Heart right ventricle (tissue), 16 donors: ENCODE data around the gene PTPN7. TPM values are rescaled to one million over a fixed set of nuclear protein-coding genes. Genes with fewer than 3 reads are reported as not detected.
A peak's percentile ranks its signal among the peaks of the same experiment; 100 is the strongest.

Source experiments
- ATAC-seq, 8 donors: fragments of 200-7000 bp; cut with Tn5 transposase; one replicate each; pipeline ENCODE4 v1.9.1; 2020; ENCODE audit warnings: mild to moderate bottlenecking in 8 of 8, moderate library complexity in 8 of 8, moderate number of reproducible peaks in 1 of 8
- DNase-seq, 2 donors: peaks; one replicate each; pipeline ENCODE4 v3.0.0-alpha.2; 2020
- H3K27ac ChIP-seq, 10 donors: fragments of 200-600 bp; sonication (generic) in 2 of 10; one replicate each; pipeline versions ENCODE4 v1.5.0 to v1.8.0; 2020 to 2022; ENCODE audit warnings: mild to moderate bottlenecking in 3 of 10
- H3K27me3 ChIP-seq, 7 donors: fragments of 200-600 bp; one replicate each; pipeline ENCODE4 v1.8.0; 2021 to 2022; ENCODE audit warnings: mild to moderate bottlenecking in 2 of 7
- H3K36me3 ChIP-seq, 9 donors: fragments of 200-600 bp; sonication (generic) in 1 of 9; one replicate each; pipeline versions ENCODE4 v1.5.0 to v1.8.0; 2020 to 2022; ENCODE audit warnings: mild to moderate bottlenecking in 2 of 9
- H3K4me1 ChIP-seq, 9 donors: fragments of 200-600 bp; sonication (generic) in 1 of 9; one replicate each; pipeline versions ENCODE4 v1.5.0 to v1.8.0; 2020 to 2022; ENCODE audit warnings: mild to moderate bottlenecking in 4 of 9
- H3K4me3 ChIP-seq, 10 donors: fragments of 200-600 bp; sonication (generic) in 2 of 10; one replicate each; pipeline versions ENCODE4 v1.5.0 to v1.8.0; 2020 to 2022; ENCODE audit warnings: mild to moderate bottlenecking in 7 of 10, moderate library complexity in 2 of 10
- H3K9me3 ChIP-seq, 11 donors: fragments of 200-600 bp in 10 of 11; sonication (generic) in 2 of 11; one replicate each; pipeline versions ENCODE4 v1.5.0 to v1.8.0; 2013 to 2022; ENCODE audit warnings: mild to moderate bottlenecking in 2 of 11, control low read depth in 1 of 11, moderate library complexity in 1 of 11
- WGBS, 2 donors: extraction: QIAGEN DNeasy Blood & Tissue Kit; methylation state at CpG; one replicate each; pipeline ENCODE4 v1.1.7; 2013; ENCODE audit warnings: inconsistent platforms in 1 of 2; 5-methylcytosine and 5-hydroxymethylcytosine counted together
- intact Hi-C, 10 donors: fragments of 100-400 bp; cut with DNase I; formaldehyde crosslinking; loops; one replicate each; pipeline versions ENCODE4 v1.11.1 to v1.14.2; 2022
- polyA plus RNA-seq, 2 donors: library from polyadenylated mRNA; stranded (reverse); fragments of 200-250 nt; gene quantifications; one replicate each; pipeline ENCODE4 v1.2.3, GENCODE V29; 2013
- total RNA-seq, 10 donors: library from RNA; stranded (reverse); fragmentation: NEBNext Ultra II Directional in 3 of 10; extraction: Animal tissue kit (Norgen Biotek cat#: 25700) in 3 of 10; gene quantifications; one replicate each; pipeline versions ENCODE4 v1.2.1 to v1.2.4, GENCODE V29; 2021 to 2023
- TF ChIP-seq, protein P1 (sequence below), 9 donors: fragments of 200-600 bp; sonication (generic) in 2 of 9; IDR thresholded peaks; one replicate each; pipeline versions ENCODE4 v1.5.0 to v1.8.0; 2021 to 2022; ENCODE audit warnings: antibody characterized with exemption in 9 of 9, mild to moderate bottlenecking in 5 of 9, moderate library complexity in 1 of 9
- donor health status: Arrhythmogenic right ventricular cardiomyopathy.
- donor health status: ischemic (EF 13 %, LVEDD 7.1; RV severe dilation, severe dysfunction).
- donor health status: healthy with polysubstance abuse.
- donor health status: DM: no; HTN: yes; CAD: no.
- donor health status: DM: no; HTN: no; CAD: no.
- donor health status: ischemic (EF 25% LVEDD 6.9; RV normal size, moderate dysfunction).
- donor health status: ischemic (EF 25% LVEDD 5.7; RV mildly dilated, moderate dysfunction).
- donor health status: healthy.
- donor health status: DM: yes; HTN: yes; CAD: no.
- donor health status: Ischemic cardiomyopathy.
- donor health status: ischemic (EF 35%, LVEDD 5.7; RV mildly dilated, moderate dysfunction).
- donor health status: nonischemic (EF 11% LVEDD 7.7; RV severe dilation, severe dysfunction).
- donor health status: DM: yes; HTN: yes; CAD: no.
- donor health status: PGD.
- donor health status: ischemic (EF 29% LVEDD 5.4; RV normal size, mild dysfunction).
- donor health status: nonischemic (EF 23%, LVEDD 6.1; RV moderate dilation, normal function).

Gene PTPN7
- total and polyA plus RNA-seq, 12 donors: 0.09 to 6.2 (median 0.47) TPM

GRCh38 chr1:202179828-202180750, 19.7 kb upstream of the PTPN7 start:
- ATAC-seq: no peak
- TF ChIP-seq, protein P1, sequence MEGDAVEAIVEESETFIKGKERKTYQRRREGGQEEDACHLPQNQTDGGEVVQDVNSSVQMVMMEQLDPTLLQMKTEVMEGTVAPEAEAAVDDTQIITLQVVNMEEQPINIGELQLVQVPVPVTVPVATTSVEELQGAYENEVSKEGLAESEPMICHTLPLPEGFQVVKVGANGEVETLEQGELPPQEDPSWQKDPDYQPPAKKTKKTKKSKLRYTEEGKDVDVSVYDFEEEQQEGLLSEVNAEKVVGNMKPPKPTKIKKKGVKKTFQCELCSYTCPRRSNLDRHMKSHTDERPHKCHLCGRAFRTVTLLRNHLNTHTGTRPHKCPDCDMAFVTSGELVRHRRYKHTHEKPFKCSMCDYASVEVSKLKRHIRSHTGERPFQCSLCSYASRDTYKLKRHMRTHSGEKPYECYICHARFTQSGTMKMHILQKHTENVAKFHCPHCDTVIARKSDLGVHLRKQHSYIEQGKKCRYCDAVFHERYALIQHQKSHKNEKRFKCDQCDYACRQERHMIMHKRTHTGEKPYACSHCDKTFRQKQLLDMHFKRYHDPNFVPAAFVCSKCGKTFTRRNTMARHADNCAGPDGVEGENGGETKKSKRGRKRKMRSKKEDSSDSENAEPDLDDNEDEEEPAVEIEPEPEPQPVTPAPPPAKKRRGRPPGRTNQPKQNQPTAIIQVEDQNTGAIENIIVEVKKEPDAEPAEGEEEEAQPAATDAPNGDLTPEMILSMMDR (IDR thresholded peaks at IDR 0.05): no peak
- Histone ChIP-seq H3K27me3 (peaks cover 0 to 17% (median 4%) of the 10 kb centered on the region in 7 donors), H3K4me3 (no peak overlapping the region), H3K36me3 (no peaks in the 10 kb centered on the region), H3K27ac (no peak overlapping the region), H3K4me1 (peaks cover 0 to 6% (median 0%) of the 10 kb centered on the region in 9 donors), H3K9me3 (no peaks in the 10 kb centered on the region)
- intact Hi-C loops: loop anchor here in 1 of 10 donors (5.0 kb wide), 1 partner anchor 537 kb away; no protein-coding TSS in a partner anchor
- no peak for DNase-seq
- WGBS, 2 donors: 70 to 84% methylated on average over 19 of the region's 19 CpGs

DNA sequence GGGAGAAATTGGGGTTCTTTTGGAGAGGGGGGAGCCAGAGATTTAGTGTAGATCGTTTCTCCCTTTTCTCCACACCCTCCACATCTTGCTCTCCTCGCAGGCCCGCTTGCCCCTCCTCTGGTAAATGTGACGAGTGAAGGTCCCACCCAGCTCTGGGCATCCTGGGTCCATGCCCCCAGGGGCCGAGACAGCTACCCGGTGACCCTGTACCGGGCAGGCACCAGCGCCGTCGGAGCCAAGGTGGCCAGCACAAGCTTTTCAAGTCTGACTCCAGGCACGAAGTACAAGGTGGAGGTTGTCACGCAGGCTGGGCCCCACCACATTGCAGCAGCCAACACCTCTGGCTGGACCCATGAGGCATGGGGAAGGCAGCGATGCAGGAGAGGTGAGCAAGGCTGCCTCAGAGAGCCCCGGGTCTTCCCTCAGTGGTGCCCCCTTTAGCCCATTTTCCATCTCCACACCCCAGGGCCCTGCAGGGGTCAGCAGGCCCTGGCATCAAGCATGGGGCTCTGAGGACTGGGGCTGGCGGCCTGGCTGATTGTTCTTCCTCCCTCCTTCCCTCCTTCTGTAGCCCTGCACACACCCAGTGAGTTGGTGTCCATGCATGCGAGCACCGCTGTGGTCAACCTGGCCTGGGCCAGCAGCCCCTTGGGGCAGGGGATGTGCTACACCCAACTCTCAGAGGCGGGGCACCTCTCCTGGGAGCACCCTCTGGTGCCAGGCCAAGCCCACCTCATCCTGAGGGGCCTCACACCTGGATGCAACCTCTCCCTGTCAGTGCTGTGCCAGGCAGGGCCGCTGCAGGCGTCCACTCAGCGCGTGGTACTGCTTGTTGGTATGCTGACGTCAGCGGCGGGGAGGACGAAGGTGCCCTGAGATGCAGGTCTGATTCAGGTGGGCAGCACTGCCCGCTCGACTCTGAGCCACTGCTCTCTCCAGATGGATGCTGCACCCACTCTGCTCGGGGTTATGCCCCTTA, 16.8 kb upstream of the PTPN7 start:
- Histone ChIP-seq H3K36me3 (no peaks in the 10 kb centered on the region), H3K9me3 (no peaks in the 10 kb centered on the region), H3K4me3 (no peak overlapping the region), H3K27ac (no peak overlapping the region), H3K4me1 (no peaks in the 10 kb centered on the region), H3K27me3 (peaks cover 0 to 6% (median 0%) of the 10 kb centered on the region in 7 donors)
- ATAC-seq (peak in 1 of 8 donors; percentile 7), DNase-seq (no peak)
- TF ChIP-seq, protein P1 (IDR thresholded peaks at IDR 0.05): no peak
- intact Hi-C loops: no loop called here
- 89 to 93% methylated on average over 29 of the region's 29 CpGs for WGBS, 2 donors

DNA sequence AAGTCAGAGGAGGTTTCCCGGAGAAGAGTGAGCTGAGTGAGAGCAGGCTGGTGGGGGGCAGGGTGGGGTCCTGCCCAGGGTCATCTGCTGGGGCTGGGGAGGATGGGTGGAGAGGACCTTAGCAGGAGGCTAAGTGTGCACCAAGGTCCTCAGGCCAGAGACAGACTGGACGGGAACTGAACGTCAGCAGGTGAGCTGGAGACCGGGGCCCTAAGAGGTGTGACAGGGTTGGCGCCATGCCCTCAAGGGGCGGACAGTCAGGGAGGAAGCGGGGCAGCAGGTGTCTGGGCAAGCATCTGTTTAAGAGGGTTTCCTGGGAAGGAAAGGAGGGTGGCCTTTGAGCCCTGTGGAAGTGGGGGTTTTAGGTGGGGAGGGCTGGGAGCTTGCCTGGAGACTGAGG, 13.6 kb upstream of the PTPN7 start:
- no peak overlapping the region for H3K4me3 ChIP-seq
- DNase-seq: no peak
- H3K27ac ChIP-seq: no peak overlapping the region
- intact Hi-C loops: no loop called here
- TF ChIP-seq, protein P1 (IDR thresholded peaks at IDR 0.05): no peak
- H3K9me3 ChIP-seq: no peaks in the 10 kb centered on the region
- no peaks in the 10 kb centered on the region for H3K36me3 ChIP-seq
- H3K27me3 ChIP-seq: no peaks in the 10 kb centered on the region
- 83 to 94% methylated on average over 7 of the region's 7 CpGs for WGBS, 2 donors
- no peak for ATAC-seq
- no peaks in the 10 kb centered on the region for H3K4me1 ChIP-seq

DNA sequence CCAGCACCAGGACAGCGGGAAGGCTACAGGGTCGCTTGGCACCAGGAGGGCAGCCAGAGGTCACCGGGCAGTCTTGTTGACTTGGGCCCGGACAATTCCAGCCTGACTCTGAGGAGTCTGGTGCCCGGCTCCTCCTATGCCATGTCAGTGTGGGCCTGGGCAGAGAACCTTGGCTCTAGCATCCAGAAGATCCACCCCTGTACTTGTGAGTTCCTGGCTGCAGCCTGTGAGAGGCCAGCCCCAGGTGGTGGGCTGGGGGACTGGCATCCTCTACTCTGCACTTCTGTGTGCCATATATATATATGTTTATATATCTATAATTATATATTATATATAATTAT, 11.6 kb upstream of the PTPN7 start:
- no peak overlapping the region for H3K27ac ChIP-seq
- TF ChIP-seq, protein P1 (IDR thresholded peaks at IDR 0.05): no peak
- H3K27me3 ChIP-seq: no peaks in the 10 kb centered on the region
- H3K4me3 ChIP-seq: no peak overlapping the region
- DNase-seq (no peak), ATAC-seq (no peak)
- 88 to 95% methylated on average over 5 of the region's 5 CpGs for WGBS, 2 donors
- H3K4me1 ChIP-seq: peaks cover 0 to 7% (median 0%) of the 10 kb centered on the region in 9 donors
- H3K36me3 ChIP-seq: no peaks in the 10 kb centered on the region
- intact Hi-C loops: no loop called here
- H3K9me3 ChIP-seq: no peaks in the 10 kb centered on the region
